HG03097 (cell line): ENCODE data around the gene LRRD1.
"Not testable (repeated sequence)": the region's sequence is repeated elsewhere in the genome, so short reads cannot be mapped to it uniquely, and the experiment has no call there.

Experiments used
- ATAC-seq: cut with Tn5 transposase; IDR thresholded peaks from one replicate; pipeline ENCODE4 v1.9.1; 2021; ENCODE audit not compliant: unreplicated experiment, low FRiP score

Gene LRRD1

DNA sequence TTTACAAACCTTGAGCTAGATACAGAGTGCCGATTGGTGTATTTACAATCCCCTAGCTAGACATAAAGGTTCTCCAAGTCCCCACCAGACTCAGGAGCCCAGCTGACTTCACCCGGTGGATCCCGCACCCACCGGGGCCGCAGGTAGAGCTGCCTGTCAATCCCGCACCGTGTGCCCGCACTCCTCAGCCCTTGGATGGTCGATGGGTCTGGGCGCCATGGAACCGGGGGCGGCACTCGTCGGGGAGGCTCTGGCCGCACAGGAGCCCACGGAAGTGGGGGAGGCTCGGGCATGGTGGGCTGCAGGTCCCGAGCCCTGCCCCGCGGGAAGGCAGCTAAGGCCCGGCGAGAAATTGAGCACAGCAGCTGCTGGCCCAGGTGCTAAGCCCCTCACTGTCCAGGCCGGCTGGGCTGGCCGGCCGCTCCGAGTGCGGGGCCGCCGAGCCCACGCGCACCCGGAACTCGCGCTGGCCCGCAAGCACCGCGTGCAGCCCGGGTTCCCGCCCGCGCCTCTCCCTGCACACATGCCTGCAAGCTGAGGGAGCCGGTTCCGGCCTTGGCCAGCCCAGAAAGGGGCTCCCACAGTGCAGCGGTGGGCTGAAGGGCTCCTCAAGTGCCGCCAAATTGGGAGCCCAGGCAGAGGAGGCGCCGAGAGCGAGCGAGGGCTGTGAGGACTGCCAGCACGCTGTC, 35.6 kb downstream of the LRRD1 start:
- not testable (repeated sequence) for ATAC-seq

DNA sequence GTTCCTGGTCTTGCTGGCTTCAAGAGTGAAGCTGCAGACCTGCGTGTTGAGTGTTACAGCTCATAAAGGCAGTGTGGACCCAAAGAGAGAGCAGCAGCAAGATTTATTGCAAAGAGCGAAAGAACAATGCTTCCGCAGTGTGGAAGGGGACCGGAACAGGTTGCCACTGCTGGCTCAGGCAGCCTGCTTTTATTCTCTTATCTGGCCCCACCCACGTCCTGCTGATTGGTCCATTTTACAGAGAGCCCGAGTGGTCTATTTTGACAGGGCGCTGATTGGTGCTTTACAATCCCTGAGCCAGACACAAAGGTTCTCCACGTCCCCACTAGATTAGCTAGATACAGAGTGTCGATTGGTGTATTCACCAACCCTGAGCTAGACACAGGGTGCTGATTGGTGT, 36.2 kb downstream of the LRRD1 start:
- not testable (repeated sequence) for ATAC-seq

DNA sequence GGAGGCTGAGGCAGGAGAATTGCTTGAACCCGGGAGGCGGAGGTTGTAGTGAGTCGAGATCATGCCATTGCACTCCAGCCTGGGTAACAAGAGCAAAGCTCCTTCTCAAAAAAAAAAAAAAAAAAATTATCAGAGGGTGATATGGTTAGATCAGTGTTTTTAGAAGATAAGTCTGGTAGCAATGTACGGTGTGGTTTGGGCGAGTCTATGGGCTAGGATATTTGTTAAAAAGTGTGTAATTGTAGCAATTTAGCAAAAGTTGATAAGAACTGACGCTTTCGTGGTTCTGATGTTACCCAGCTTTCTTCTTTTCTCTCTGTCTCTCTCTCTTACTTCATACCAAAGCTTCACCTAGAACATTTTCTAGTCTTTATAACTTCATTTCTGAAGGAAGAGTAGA, 37.8 kb downstream of the LRRD1 start:
- ATAC-seq, result no peak

DNA sequence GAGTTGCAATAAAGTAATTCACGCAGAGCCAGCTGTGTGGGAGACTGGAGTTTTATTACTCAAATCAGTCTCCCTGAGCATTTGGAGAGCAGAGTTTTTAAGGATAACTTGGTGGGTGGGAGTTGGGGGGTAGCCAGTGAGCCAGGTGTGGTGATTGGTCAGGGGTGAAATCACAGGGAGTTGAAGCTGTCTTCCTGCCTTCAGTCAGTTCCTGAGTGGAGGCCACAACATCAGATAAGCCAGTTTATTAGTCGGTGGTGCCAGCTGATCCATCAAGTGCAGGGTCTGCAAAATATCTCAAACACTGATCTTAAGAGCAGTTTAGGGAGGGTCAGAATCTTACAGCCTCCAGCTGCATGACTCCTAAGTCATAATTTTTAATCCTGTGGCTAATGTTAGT, 41.4 kb downstream of the LRRD1 start:
- ATAC-seq, result no peak

DNA sequence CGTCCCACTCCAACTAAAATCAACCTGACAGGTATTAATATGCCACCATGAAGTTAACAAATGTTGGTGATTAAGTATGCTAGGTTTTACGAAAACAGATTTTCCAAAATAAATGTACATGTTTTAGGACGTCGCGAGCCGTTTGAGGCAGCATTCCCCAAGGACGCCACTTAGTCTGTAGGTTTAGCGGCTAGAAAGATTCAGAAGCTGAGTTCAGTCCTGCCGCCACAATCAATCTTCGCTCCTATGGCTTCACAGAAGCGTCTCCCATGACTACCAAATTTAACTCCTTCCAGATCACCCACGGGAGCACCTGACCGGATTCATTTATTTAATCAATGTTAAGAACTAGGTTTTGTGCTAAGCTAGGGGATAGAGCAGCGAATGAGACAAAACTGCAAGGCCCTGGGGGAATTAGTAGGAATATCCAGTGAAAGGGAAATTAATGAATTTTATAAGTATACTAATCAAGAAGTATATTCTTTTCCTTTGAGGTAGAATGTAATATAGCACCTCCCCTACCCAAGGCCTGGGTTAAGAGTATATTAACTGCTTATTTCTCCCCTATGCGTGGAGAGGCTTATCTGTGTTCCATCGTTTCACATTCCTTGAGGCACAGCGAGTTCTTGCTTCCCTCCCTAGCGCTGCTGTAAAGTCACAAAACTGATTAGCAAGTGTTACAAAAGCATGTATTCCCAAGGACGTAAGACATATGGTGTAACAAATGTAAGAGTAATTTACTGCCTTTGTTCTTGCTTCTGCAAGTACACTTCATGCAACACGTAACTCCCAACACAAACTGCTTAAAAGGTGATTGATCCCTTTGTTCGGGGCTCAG, 43.7 kb downstream of the LRRD1 start:
- ATAC-seq, result no peak

DNA sequence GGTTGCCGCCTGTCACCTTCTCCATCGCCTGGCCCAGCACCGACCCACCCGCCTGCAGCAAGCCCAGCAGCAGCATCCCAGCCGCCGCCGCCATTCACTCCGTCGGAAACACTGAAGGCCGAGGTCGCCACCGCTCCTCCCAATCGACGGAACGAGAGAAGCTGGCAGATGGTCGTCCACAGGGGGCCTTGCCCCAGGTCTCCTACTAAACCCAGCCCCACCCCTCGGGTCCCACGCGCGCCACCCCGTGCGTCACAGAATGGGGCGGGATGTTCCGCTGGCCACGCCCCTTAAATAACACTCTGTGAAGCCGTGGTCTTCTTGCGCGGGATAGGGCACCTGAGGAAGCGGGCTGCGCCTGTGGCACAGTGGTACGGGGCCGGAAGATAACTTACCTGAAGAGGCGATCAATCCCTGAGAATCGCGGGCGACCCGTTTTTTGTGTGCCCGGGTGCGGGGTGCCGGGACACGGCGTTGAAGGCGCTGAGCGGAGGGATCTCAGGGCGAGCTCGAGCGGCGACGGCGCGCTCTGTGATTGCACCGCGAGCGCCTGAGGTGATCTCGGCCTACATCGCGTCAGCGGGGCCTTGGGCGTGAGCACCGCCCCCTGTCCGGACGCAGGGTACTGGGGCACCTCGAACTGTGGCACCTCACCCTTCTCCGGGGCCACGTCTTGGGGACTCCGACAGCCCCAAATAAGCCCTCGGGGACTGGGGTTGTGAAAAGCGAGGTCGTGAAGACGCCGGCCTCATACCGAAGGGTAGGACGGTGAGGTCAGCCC, 44.5 kb downstream of the LRRD1 start, which contains the start of gene CYP51A1:
Gene CYP51A1, minus strand, starts transcription at position 207 of the 781 bp plus-strand sequence. Its CDS starts 113 bp downstream, at position 94.
- peak; percentile 86 for ATAC-seq

DNA sequence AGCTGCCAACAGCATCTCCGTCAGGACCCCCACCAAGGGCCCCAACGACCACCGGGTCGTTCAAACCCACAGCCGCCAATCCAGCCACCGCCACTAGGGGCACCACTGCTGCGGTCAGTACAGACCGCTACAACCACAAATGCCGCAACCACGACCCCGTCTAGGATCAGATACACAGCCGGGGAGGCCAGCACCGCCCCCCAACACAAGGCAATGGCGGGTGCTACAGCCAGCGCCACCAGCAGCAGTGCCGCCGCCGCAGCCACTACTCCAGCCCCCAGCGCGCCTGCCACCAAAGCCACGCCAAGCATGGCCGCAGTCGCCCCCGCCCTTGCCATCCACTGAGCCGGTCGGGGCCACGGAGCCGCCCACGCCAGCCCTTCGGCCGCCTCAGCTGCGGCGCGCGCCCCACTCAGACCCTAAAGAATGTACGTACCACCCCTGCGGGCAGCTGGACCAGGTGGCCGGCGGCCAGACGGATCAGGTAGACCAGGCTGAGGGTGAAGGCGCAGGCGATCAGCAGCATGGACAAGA, 45.1 kb downstream of the LRRD1 start:
- ATAC-seq, result peak; percentile 21

DNA sequence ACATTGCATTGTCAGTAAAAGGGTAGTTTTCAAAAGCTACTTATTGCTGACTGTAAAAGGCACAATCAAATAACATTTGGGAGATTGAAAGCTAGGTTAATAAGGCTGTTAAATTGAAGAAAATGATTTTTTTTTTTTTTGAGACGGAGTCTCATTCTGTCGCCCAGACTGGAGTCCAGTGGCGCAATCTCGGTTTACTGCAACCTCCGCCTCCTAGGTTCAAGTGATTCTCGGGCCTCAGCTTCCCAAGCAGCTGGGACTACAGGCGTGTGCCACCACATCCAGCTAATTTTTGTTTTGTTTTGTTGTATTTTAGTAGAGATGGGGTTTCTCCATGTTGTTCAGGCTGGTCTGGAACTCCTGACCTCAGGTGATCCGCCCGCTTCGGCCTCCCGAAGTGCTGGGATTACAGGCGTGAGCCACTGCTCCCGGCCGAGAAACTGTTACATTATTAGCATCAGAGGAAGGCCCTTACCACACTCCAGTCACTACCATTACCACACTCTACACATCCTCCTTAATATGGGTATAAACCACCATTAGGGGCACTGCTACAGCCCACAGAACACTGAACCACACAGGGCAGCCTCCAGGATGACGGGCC, 45.7 kb downstream of the LRRD1 start:
- no peak for ATAC-seq

DNA sequence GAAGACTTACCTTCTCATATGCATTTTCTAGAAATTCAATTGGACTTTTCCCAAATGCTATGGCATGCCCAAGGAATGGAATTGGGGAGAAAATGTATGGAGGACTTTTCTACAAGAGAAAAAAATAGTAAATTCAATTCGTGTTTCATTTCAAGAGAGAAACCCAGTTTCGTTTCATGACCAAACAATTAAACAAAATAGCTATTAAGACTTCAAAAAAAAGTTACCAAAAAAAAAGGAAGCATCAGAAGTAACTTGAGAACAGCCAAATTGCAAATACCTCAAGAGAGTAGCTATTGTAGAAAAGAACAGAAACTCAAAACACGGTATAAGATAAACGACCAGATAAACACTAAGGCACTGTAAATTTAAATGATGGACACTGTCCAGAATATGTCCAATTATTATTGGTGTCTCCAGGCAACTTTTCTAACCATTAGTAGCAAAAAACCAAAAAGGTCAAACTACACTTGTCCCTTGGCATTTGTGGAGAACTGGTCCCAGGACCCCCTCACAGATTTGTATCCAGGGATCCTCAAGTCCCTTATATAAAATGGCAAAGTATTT, 47.1 kb downstream of the LRRD1 start:
- no peak for ATAC-seq

DNA sequence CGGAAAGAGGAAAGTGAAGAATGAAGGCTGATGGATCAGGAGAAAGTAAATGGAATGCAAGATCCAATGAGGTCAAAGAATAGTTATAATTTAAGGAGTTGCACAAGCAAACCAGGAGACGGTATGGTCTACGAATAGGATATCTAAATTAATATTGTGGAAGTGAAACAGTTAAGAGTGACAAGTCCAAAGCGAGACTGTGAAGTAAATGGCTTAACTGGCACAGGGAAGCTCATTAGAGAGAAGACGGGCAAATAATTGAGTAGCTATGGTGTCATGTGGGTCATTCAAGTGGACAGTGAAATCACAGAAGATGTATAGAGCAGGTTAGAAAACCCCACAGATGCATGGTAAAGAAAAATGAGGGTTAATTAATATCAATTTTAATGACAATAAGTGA, 47.8 kb downstream of the LRRD1 start:
- ATAC-seq, result no peak

DNA sequence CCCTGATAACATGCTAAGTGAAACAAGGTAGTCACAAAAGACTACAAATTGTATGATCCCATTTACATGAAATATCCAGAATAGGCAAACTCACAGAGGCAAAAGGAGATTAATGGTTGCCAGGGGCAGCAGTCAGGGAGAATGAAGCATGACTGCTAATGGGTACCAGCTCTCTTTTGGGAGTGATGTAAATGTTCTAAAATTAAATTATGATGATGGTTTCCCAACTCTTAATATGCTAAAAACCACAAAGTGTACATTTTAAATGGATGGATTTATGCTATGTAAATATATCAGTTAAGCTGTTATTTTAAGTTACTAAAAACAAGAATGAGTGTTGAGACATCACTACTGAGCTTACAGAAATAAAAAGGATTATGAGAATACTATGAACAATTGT, 57.3 kb downstream of the LRRD1 start:
- ATAC-seq, result no peak

DNA sequence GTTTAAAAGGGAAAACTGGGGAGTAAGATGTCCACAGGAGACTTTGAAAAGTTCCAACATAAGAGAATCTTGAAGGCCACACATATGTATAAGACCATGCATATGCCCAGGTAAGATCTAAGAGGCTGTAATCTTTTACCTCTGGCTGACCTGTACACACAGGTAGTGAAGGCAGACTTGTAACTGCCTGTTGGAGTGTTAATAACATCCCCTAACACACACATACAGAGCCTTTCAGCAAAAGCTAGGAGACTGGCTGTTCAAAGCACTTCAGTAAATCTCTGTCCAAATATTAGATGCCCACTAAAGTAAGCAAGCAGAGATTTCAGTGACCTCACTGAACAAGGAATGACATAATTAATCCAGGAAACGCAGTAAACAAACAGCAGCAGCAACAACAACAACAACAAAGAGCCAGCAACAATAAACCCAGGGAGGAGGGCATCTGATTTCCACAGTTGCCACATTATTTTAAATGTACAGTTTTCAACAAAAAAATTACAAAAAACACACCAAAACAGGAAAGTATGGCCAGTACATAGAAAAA, 59.7 kb downstream of the LRRD1 start:
- ATAC-seq, result no peak

DNA sequence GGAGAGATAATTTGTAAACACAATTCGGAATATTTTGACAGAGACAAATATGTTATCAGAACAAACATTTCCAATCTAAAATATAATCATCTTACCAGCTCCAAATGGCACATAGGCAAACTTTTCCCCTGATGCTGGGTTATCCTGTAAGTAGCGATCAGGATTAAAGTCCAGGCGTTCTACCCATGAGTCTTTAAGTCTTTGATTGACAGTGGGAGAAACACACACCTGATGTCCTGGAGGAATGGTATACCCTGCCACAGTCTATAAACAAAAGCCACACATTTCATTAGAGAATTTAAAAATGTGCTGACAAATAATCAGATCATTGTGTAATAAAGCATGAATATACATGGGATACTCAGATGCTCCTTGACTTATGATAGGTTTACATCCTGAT, 62.0 kb downstream of the LRRD1 start:
- ATAC-seq, result no peak

DNA sequence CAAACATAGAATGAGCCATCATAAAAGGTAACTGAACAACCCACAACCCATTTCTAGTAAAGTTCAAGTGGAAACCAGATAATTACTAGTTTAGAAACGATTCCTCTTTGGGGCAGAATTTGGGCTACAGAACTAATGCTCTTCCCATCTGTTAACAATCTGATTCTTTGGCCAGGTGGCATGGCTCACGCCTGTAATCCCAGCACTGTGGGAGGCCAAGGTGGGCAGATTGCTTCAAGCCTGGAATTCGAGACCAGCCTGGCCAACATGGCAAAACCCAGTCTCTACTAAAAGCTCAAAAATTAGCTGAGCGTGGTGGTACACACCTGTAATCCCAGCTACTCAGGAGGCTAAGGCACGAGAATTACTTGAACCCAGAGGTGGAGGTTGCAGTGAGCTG, 63.1 kb downstream of the LRRD1 start:
- ATAC-seq, result no peak

DNA sequence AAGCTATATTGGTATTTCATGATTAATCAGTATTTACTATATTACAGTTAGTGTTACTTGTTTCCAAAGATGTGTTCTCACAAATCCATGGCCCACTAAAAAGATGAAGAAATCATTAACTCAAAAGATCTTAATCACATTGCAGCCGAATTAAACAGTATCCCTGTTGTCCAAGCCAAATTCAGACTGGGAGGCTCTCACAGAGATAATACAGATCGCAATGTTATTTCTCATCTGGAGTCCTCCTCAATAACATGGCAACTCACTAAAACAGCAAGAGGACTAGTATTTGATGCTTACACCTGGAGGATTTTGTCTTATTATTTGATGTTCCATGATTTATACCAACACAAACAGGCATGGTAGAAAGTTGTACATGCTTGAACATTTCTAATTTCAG, 68.1 kb downstream of the LRRD1 start:
- ATAC-seq, result no peak

DNA sequence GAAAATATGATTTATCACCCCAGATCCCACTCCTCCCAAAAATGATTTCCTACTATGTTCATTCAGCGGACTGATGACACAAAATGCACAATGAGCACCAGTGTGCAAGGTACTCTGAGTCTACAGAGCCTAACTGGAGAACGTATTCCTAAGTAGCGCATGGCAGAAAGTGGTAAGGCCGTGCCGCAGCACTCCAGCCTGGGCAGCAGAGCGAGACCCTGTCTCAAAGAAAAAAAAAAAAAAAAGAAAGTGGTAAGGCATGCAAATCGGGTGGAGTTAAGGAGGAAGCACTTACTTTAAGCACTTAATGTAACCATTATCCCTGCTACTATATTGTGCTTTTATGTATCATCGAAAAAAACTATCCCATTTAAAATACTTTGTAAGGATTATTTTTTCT, 70.1 kb downstream of the LRRD1 start:
- no peak for ATAC-seq

DNA sequence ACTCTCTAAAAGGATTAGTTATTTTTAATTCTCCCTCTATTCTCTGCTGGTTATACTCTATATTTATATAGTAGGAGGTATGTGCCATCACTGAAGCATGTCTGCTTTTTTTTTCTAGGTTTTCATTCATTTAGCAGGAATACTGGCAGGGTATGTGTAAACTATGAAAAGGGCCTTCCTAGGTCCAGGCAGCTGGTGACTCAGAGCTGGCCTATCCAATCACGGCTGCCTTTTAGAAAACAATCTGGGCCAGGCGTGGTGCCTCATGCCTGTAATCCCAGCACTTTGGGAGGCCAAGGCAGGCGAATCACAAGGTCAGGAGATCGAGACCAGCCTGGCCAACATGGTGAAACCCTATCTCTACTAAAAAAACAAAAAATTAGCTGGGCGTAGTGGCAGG, 76.1 kb downstream of the LRRD1 start:
- not testable (repeated sequence) for ATAC-seq

DNA sequence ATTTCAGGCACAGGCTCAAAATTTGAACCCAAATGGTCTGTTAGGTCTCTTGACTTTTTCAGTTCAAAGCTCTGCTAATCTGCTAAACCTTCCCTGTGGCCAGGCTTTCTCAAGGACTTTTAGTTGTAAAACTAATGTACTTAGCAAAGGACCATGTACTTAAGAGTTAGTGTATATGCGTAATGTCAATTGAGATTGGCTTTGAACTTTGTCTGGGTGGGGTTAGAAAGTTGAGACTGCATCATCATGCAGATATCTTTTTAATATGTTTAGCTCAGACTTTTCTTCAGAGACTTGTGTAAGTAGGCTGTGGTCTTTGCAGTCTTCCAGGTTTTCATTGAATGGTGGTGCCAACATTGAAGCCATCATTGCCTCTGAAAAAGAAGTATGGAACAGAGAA, 78.4 kb downstream of the LRRD1 start:
- ATAC-seq, result no peak

DNA sequence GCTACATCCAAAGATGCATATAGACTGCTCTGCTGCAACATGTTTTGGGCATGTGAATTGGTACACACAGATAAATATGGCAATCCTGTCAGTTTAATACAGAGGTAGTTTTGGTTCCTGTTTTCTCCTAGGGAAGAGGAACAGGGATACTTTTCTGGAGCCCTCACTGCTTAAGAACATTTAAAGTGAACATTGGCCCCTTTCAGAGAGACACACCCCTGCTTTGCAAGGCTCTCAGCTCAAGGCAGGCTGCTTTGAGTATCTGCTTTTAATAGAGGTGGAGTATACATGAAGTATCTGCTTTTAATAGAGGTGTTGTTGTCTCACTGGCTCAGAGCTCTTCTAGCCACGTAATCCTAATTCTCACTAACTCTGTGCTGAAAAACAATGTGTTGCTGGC, 83.6 kb downstream of the LRRD1 start:
- no peak for ATAC-seq
